ENCODE results near the gene SLC1A2. TPM values are rescaled to one million over a fixed set of nuclear protein-coding genes. Genes with fewer than 3 reads are reported as not detected.

SLC1A2 gene
- total RNA-seq, 1 donor from 2014 or later, result 4.9 TPM

DNA sequence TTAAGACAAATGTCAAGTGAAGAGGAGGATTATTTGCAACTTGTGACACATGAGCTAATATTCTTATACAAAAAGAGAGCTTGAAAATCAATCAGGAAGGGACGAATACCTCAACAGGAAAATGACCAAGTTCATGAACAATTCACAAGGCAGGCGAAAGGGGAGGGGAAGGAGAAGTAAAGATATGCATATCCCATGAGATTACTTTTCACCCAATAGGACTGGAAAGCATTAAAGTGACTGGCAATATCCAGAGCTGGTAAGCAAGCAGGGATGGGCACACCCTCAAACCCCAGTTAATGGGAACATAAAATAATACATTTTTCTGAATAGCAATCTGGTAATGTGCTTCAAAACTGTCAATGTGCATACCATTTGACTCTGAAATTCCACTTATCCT lies 129.5 kb downstream of the SLC1A2 start:
- H3K27me3 ChIP-seq, result no peaks in the 10 kb centered on the region
- no peaks in the 10 kb centered on the region for H3K79me2 ChIP-seq (ENCODE audit: low read depth)
- TF ChIP-seq EZH2phosphoT487 (IDR thresholded peaks at IDR 0.05) (no peak), EZH2 (IDR thresholded peaks at IDR 0.05) (no peak)
- TF ChIP-seq, protein P1, sequence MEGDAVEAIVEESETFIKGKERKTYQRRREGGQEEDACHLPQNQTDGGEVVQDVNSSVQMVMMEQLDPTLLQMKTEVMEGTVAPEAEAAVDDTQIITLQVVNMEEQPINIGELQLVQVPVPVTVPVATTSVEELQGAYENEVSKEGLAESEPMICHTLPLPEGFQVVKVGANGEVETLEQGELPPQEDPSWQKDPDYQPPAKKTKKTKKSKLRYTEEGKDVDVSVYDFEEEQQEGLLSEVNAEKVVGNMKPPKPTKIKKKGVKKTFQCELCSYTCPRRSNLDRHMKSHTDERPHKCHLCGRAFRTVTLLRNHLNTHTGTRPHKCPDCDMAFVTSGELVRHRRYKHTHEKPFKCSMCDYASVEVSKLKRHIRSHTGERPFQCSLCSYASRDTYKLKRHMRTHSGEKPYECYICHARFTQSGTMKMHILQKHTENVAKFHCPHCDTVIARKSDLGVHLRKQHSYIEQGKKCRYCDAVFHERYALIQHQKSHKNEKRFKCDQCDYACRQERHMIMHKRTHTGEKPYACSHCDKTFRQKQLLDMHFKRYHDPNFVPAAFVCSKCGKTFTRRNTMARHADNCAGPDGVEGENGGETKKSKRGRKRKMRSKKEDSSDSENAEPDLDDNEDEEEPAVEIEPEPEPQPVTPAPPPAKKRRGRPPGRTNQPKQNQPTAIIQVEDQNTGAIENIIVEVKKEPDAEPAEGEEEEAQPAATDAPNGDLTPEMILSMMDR (IDR thresholded peaks at IDR 0.05), result no peak
- H2AFZ ChIP-seq (replicated peaks), result no peak overlapping the region
- H4K20me1 ChIP-seq (ENCODE audit: low read depth), result no peaks in the 10 kb centered on the region
- no peak overlapping the region for H3K4me3 ChIP-seq
- H3K4me1 Mint-ChIP-seq, result peaks cover 13% of the 10 kb centered on the region
- H3K27ac Mint-ChIP-seq, result no peak overlapping the region
- no peaks in the 10 kb centered on the region for H3K9me3 Mint-ChIP-seq
- no peak overlapping the region for H3K9ac ChIP-seq
- no peaks in the 10 kb centered on the region for H3F3A ChIP-seq (ENCODE audit: low read depth)
- DNase-seq (ENCODE audit: low spot score), result no peak
- H3K36me3 ChIP-seq, result no peaks in the 10 kb centered on the region
- H3K4me1 ChIP-seq, result no peaks in the 10 kb centered on the region
- no peak overlapping the region for H3K4me2 ChIP-seq
- H3K27ac ChIP-seq, result no peak overlapping the region
- H3K36me3 Mint-ChIP-seq, result no peaks in the 10 kb centered on the region
- H3K9me3 ChIP-seq (ENCODE audit: low read depth), result no peaks in the 10 kb centered on the region
- H3K27me3 Mint-ChIP-seq (ENCODE audit: insufficient read depth, low read depth), result peaks cover 3% of the 10 kb centered on the region
- H3K4me3 Mint-ChIP-seq, result no peak overlapping the region

DNA sequence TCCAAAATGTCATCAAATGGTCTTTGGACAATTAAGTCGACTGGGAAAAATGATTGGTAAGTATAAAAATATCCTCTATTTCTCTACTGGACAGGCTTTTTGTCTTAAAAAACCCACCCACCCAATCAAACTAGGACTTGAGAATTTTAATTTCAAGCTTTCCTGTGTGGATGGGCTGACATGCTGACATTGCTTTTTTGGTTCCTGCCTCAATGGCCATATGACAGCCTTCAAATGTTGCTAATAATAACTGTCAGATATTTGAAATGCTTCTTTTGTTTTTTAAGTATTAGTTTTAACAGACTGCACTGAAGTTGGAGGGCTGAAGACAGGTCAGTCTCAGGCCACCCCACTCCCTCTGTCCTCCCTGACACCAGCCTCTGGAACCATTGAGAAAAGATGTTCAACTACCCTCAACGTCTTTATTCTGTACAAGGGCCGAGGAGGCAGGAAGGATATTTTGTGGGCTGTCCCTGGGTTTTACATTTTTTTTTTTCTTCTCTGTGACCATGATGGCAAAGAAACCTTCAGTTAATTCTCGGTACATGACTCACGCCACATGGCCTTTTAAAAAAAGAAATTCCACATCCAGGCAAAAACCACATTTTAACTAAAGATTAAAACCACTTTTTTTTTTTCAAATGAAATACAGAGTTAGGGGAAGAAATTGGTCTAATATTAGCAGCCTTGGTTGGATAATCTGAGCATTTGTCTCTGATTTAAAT lies 130.4 kb downstream of the SLC1A2 start:
- Mint-ChIP-seq H3K4me1 (peaks cover 13% of the 10 kb centered on the region), H3K27me3 (ENCODE audit: insufficient read depth, low read depth) (peaks cover 3% of the 10 kb centered on the region), H3K36me3 (no peaks in the 10 kb centered on the region), H3K27ac (no peak overlapping the region), H3K9me3 (no peaks in the 10 kb centered on the region), H3K4me3 (no peak overlapping the region)
- H3K27ac ChIP-seq, result no peak overlapping the region
- no peaks in the 10 kb centered on the region for H3F3A ChIP-seq (ENCODE audit: low read depth)
- H3K4me2 ChIP-seq, result no peak overlapping the region
- no peak overlapping the region for H3K4me3 ChIP-seq
- no peak for DNase-seq (ENCODE audit: low spot score)
- TF ChIP-seq, protein P1 (IDR thresholded peaks at IDR 0.05), result no peak
- TF ChIP-seq EZH2 (IDR thresholded peaks at IDR 0.05) (no peak), EZH2phosphoT487 (IDR thresholded peaks at IDR 0.05) (no peak)
- H4K20me1 ChIP-seq (ENCODE audit: low read depth), result no peaks in the 10 kb centered on the region
- no peak overlapping the region for H3K9ac ChIP-seq
- no peaks in the 10 kb centered on the region for H3K4me1 ChIP-seq
- H3K9me3 ChIP-seq (ENCODE audit: low read depth), result no peaks in the 10 kb centered on the region
- no peaks in the 10 kb centered on the region for H3K79me2 ChIP-seq (ENCODE audit: low read depth)
- H3K36me3 ChIP-seq, result no peaks in the 10 kb centered on the region
- no peak overlapping the region for H2AFZ ChIP-seq (replicated peaks)
- no peaks in the 10 kb centered on the region for H3K27me3 ChIP-seq

DNA sequence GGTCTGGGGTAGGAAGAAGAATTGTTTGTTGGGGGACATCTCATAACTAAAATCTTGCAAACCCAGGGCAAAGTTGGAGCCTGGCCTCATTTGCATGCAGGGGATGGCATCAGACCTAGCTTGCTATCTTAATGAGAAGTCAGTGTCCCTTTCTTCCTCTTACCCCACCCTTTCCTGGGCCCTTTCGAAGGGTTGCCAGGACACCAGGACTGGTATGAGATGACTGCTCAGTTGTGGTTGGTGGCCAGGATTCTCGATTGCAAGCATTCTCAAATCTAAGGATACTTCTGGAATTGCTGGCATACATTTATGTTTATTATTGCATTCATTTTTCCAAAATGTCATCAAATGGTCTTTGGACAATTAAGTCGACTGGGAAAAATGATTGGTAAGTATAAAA lies 131.0 kb downstream of the SLC1A2 start:
- no peak overlapping the region for H3K27ac Mint-ChIP-seq
- Histone ChIP-seq H3K4me1 (no peaks in the 10 kb centered on the region), H3K9me3 (ENCODE audit: low read depth) (no peaks in the 10 kb centered on the region), H3F3A (ENCODE audit: low read depth) (no peaks in the 10 kb centered on the region), H3K27ac (no peak overlapping the region), H3K4me3 (no peak overlapping the region), H4K20me1 (ENCODE audit: low read depth) (no peaks in the 10 kb centered on the region), H3K36me3 (no peaks in the 10 kb centered on the region), H3K4me2 (no peak overlapping the region), H3K79me2 (ENCODE audit: low read depth) (no peaks in the 10 kb centered on the region), H3K9ac (no peak overlapping the region), H3K27me3 (no peaks in the 10 kb centered on the region), H2AFZ (replicated peaks) (no peak overlapping the region)
- no peak for DNase-seq (ENCODE audit: low spot score)
- peaks cover 3% of the 10 kb centered on the region for H3K27me3 Mint-ChIP-seq (ENCODE audit: insufficient read depth, low read depth)
- H3K9me3 Mint-ChIP-seq, result no peaks in the 10 kb centered on the region
- H3K36me3 Mint-ChIP-seq, result no peaks in the 10 kb centered on the region
- H3K4me3 Mint-ChIP-seq, result no peak overlapping the region
- TF ChIP-seq EZH2phosphoT487 (IDR thresholded peaks at IDR 0.05) (no peak), EZH2 (IDR thresholded peaks at IDR 0.05) (no peak)
- TF ChIP-seq, protein P1 (IDR thresholded peaks at IDR 0.05), result no peak
- H3K4me1 Mint-ChIP-seq, result peaks cover 13% of the 10 kb centered on the region

Data from neural progenitor cell (in vitro differentiated cells).